ENCODE measurements around the gene RPL13A.

Gene RPL13A

GRCh38 chr19:49520705-49521319 lies 33.4 kb downstream of the RPL13A start:
- WGBS (ENCODE audit: extremely low coverage, insufficient coverage, low lambda C conversion rate): no CpG with 5 or more reads among the region's 13 CpGs
- Histone ChIP-seq H3K4ac (ENCODE audit: low read depth, low read length) (no peak overlapping the region), H2BK120ac (ENCODE audit: low read depth, low read length) (no peak overlapping the region), H2AK5ac (ENCODE audit: low read length) (no peak overlapping the region), H4K8ac (ENCODE audit: low read depth, low read length) (no peak overlapping the region), H2BK5ac (ENCODE audit: low read length) (no peak overlapping the region), H3K56ac (ENCODE audit: low read length) (no peak overlapping the region), H3K79me2 (ENCODE audit: control insufficient read depth, insufficient read depth, low read length) (no peaks in the 10 kb centered on the region), H3K36me3 (ENCODE audit: control insufficient read depth, insufficient read depth, low read length) (no peaks in the 10 kb centered on the region), H3K4me3 (ENCODE audit: low read length) (no peak overlapping the region), H3K27me3 (ENCODE audit: insufficient read depth, low read length, poor library complexity) (no peaks in the 10 kb centered on the region), H3K18ac (ENCODE audit: low read length) (no peak overlapping the region), H3K27ac (ENCODE audit: low read depth, low read length) (no peak overlapping the region), H3K79me1 (ENCODE audit: low read length) (no peaks in the 10 kb centered on the region), H2BK15ac (replicated peaks; ENCODE audit: low read depth) (no peak overlapping the region), H3K23ac (ENCODE audit: low read length) (no peak overlapping the region), H3K4me2 (ENCODE audit: low read length) (no peak overlapping the region), H3K4me1 (ENCODE audit: control insufficient read depth, low read depth, low read length) (no peaks in the 10 kb centered on the region), H3K9ac (ENCODE audit: low read length) (no peak overlapping the region), H4K5ac (ENCODE audit: low read length) (no peak overlapping the region)
- DNase-seq: no peak

GRCh38 chr19:49524812-49525455 lies 37.5 kb downstream of the RPL13A start:
- no peak overlapping the region for H3K9ac ChIP-seq (ENCODE audit: low read length)
- H3K23ac ChIP-seq (ENCODE audit: low read length): no peak overlapping the region
- no peak overlapping the region for H2BK120ac ChIP-seq (ENCODE audit: low read depth, low read length)
- H3K56ac ChIP-seq (ENCODE audit: low read length): no peak overlapping the region
- H3K27me3 ChIP-seq (ENCODE audit: insufficient read depth, low read length, poor library complexity): no peaks in the 10 kb centered on the region
- no peaks in the 10 kb centered on the region for H3K79me2 ChIP-seq (ENCODE audit: control insufficient read depth, insufficient read depth, low read length)
- no peak overlapping the region for H3K18ac ChIP-seq (ENCODE audit: low read length)
- H3K79me1 ChIP-seq (ENCODE audit: low read length): no peaks in the 10 kb centered on the region
- no peak overlapping the region for H2BK5ac ChIP-seq (ENCODE audit: low read length)
- no peaks in the 10 kb centered on the region for H3K4me1 ChIP-seq (ENCODE audit: control insufficient read depth, low read depth, low read length)
- no peaks in the 10 kb centered on the region for H3K36me3 ChIP-seq (ENCODE audit: control insufficient read depth, insufficient read depth, low read length)
- no peak overlapping the region for H2BK15ac ChIP-seq (replicated peaks; ENCODE audit: low read depth)
- no peak overlapping the region for H2AK5ac ChIP-seq (ENCODE audit: low read length)
- no peak overlapping the region for H3K27ac ChIP-seq (ENCODE audit: low read depth, low read length)
- H3K4ac ChIP-seq (ENCODE audit: low read depth, low read length): no peak overlapping the region
- H4K5ac ChIP-seq (ENCODE audit: low read length): no peak overlapping the region
- no peak overlapping the region for H4K8ac ChIP-seq (ENCODE audit: low read depth, low read length)
- DNase-seq: no peak
- no peak overlapping the region for H3K4me2 ChIP-seq (ENCODE audit: low read length)
- no CpG with 5 or more reads among the region's 22 CpGs for WGBS (ENCODE audit: extremely low coverage, insufficient coverage, low lambda C conversion rate)
- no peak overlapping the region for H3K4me3 ChIP-seq (ENCODE audit: low read length)

DNA sequence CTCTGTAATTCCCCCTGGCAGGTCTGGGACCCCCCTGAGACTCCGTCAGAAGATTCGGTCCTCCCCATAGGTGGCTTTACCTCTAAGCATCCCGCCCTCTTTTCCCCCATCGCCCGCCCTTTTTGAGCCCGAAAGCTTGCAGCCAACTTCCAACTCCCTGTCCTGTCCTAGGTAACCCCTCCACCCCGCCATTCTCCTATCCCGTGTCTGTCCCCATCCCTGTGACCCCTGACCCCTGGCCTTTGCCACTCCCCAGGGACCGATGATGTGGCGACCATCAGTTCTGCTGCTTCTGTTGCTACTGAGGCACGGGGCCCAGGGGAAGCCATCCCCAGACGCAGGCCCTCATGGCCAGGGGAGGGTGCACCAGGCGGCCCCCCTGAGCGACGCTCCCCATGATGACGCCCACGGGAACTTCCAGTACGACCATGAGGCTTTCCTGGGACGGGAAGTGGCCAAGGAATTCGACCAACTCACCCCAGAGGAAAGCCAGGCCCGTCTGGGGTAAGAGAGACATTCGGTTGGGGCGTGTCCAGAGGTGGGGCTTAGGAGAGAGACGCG lies 40.9 kb downstream of the RPL13A start:
- Histone ChIP-seq H3K4ac (ENCODE audit: low read depth, low read length) (no peak overlapping the region), H2BK15ac (replicated peaks; ENCODE audit: low read depth) (no peak overlapping the region), H3K23ac (ENCODE audit: low read length) (no peak overlapping the region), H3K79me2 (ENCODE audit: control insufficient read depth, insufficient read depth, low read length) (no peaks in the 10 kb centered on the region), H3K9ac (ENCODE audit: low read length) (peak overlapping the region; percentile 52), H3K18ac (ENCODE audit: low read length) (no peak overlapping the region), H3K79me1 (ENCODE audit: low read length) (no peaks in the 10 kb centered on the region), H3K27ac (ENCODE audit: low read depth, low read length) (no peak overlapping the region), H2BK5ac (ENCODE audit: low read length) (no peak overlapping the region), H4K5ac (ENCODE audit: low read length) (no peak overlapping the region), H3K4me3 (ENCODE audit: low read length) (peak overlapping the region; percentile 2), H2BK120ac (ENCODE audit: low read depth, low read length) (no peak overlapping the region), H3K4me1 (ENCODE audit: control insufficient read depth, low read depth, low read length) (no peaks in the 10 kb centered on the region), H3K27me3 (ENCODE audit: insufficient read depth, low read length, poor library complexity) (no peaks in the 10 kb centered on the region), H3K4me2 (ENCODE audit: low read length) (peak overlapping the region; percentile 65), H4K8ac (ENCODE audit: low read depth, low read length) (no peak overlapping the region), H2AK5ac (ENCODE audit: low read length) (no peak overlapping the region), H3K56ac (ENCODE audit: low read length) (peak overlapping the region; percentile 68), H3K36me3 (ENCODE audit: control insufficient read depth, insufficient read depth, low read length) (no peaks in the 10 kb centered on the region)
- DNase-seq: peak; percentile 31
- no CpG with 5 or more reads among the region's 25 CpGs for WGBS (ENCODE audit: extremely low coverage, insufficient coverage, low lambda C conversion rate)

- Histone ChIP-seq H2BK15ac (replicated peaks; ENCODE audit: low read depth) (no peak overlapping the region), H3K4me3 (ENCODE audit: low read length) (no peak overlapping the region), H3K18ac (ENCODE audit: low read length) (no peak overlapping the region), H3K23ac (ENCODE audit: low read length) (no peak overlapping the region), H3K36me3 (ENCODE audit: control insufficient read depth, insufficient read depth, low read length) (no peaks in the 10 kb centered on the region), H3K4me2 (ENCODE audit: low read length) (no peak overlapping the region), H4K8ac (ENCODE audit: low read depth, low read length) (no peak overlapping the region), H3K56ac (ENCODE audit: low read length) (no peak overlapping the region), H3K27ac (ENCODE audit: low read depth, low read length) (no peak overlapping the region), H3K79me1 (ENCODE audit: low read length) (no peaks in the 10 kb centered on the region), H4K5ac (ENCODE audit: low read length) (no peak overlapping the region), H3K9ac (ENCODE audit: low read length) (no peak overlapping the region), H3K4me1 (ENCODE audit: control insufficient read depth, low read depth, low read length) (no peaks in the 10 kb centered on the region), H3K79me2 (ENCODE audit: control insufficient read depth, insufficient read depth, low read length) (no peaks in the 10 kb centered on the region), H3K27me3 (ENCODE audit: insufficient read depth, low read length, poor library complexity) (no peaks in the 10 kb centered on the region), H2AK5ac (ENCODE audit: low read length) (no peak overlapping the region), H2BK120ac (ENCODE audit: low read depth, low read length) (no peak overlapping the region), H3K4ac (ENCODE audit: low read depth, low read length) (no peak overlapping the region), H2BK5ac (ENCODE audit: low read length) (no peak overlapping the region)
- no CpG with 5 or more reads among the region's 7 CpGs for WGBS (ENCODE audit: extremely low coverage, insufficient coverage, low lambda C conversion rate)
- DNase-seq: no peak
These were observed 43.3 kb downstream of the RPL13A start for GRCh38 chr19:49530708-49531107.

DNA sequence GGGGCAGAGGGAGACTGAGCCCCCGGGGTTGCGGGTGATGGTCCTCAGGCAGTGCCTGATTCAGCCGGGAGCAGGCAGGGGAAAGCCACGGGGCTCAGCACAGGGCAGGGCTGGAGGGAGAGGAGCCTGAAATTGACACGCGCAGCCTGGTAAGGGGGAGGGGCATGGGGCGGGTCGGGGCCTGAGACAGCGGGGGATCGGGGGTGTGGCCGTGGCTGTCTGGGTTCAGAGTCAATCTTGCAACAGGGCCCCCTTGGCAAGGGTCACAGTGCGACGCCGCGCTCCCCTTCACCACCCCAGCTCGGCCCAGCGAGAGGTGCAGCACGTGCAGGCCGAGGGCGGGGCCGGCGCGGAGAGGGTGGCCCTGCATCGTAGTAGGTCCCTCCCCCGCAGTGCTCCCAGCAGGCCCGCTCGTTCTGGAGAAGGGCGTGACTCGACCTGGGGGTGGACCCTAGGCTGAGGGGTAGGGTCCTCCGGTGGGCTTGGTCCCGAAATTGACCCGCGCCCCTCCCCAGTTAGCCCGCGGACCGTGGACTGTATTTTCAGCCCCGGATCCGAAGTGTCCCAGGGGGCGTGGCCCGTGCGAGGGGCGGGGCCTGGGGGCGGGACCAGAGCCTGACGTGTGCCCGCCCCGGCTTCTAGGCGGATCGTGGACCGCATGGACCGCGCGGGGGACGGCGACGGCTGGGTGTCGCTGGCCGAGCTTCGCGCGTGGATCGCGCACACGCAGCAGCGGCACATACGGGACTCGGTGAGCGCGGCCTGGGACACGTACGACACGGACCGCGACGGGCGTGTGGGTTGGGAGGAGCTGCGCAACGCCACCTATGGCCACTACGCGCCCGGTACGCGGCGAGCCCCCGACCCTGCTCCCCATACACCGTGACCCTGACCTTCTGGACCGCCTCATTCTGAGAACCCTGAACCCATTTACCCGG lies 46.4 kb downstream of the RPL13A start:
- H2BK5ac ChIP-seq (ENCODE audit: low read length): no peak overlapping the region
- no peak overlapping the region for H3K23ac ChIP-seq (ENCODE audit: low read length)
- H3K4me2 ChIP-seq (ENCODE audit: low read length): peak overlapping the region; percentile 98
- H4K8ac ChIP-seq (ENCODE audit: low read depth, low read length): no peak overlapping the region
- H4K5ac ChIP-seq (ENCODE audit: low read length): no peak overlapping the region
- H3K18ac ChIP-seq (ENCODE audit: low read length): no peak overlapping the region
- H3K27me3 ChIP-seq (ENCODE audit: insufficient read depth, low read length, poor library complexity): no peaks in the 10 kb centered on the region
- H3K56ac ChIP-seq (ENCODE audit: low read length): peak overlapping the region; percentile 80
- peak overlapping the region; percentile 72 for H3K4me3 ChIP-seq (ENCODE audit: low read length)
- no CpG with 5 or more reads among the region's 87 CpGs for WGBS (ENCODE audit: extremely low coverage, insufficient coverage, low lambda C conversion rate)
- no peak overlapping the region for H2BK15ac ChIP-seq (replicated peaks; ENCODE audit: low read depth)
- H3K4me1 ChIP-seq (ENCODE audit: control insufficient read depth, low read depth, low read length): no peaks in the 10 kb centered on the region
- H2AK5ac ChIP-seq (ENCODE audit: low read length): no peak overlapping the region
- peak; percentile 75 for DNase-seq
- no peak overlapping the region for H2BK120ac ChIP-seq (ENCODE audit: low read depth, low read length)
- H3K4ac ChIP-seq (ENCODE audit: low read depth, low read length): no peak overlapping the region
- no peaks in the 10 kb centered on the region for H3K79me2 ChIP-seq (ENCODE audit: control insufficient read depth, insufficient read depth, low read length)
- H3K9ac ChIP-seq (ENCODE audit: low read length): peak overlapping the region; percentile 67
- no peak overlapping the region for H3K27ac ChIP-seq (ENCODE audit: low read depth, low read length)
- H3K79me1 ChIP-seq (ENCODE audit: low read length): no peaks in the 10 kb centered on the region
- H3K36me3 ChIP-seq (ENCODE audit: control insufficient read depth, insufficient read depth, low read length): no peaks in the 10 kb centered on the region

Measured in mesendoderm (in vitro differentiated cells).